ENCODE results near the gene PLCZ1.
"Not testable (repeated sequence)": the region's sequence is repeated elsewhere in the genome, so short reads cannot be mapped to it uniquely, and the experiment has no call there.

PLCZ1 gene

DNA sequence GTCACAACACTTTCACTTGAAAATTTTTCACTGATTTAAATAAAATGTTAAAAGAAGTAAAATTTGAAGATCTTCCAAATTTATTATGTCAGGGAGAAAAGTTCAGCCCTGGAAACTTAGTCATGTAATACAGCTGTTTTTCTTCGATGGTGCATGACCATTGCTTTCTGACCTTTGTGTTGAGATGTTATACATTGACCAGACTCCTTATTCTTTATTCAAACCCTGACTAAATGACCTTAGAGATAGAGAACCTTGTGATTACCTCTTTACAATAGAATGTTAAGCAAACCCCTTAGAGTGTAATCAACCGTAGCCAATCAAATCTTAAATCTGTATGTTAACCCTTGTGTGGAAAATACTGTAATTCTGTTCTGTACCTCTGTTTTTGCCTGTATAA lies 34.5 kb downstream of the PLCZ1 start:
- no peak for DNase-seq

DNA sequence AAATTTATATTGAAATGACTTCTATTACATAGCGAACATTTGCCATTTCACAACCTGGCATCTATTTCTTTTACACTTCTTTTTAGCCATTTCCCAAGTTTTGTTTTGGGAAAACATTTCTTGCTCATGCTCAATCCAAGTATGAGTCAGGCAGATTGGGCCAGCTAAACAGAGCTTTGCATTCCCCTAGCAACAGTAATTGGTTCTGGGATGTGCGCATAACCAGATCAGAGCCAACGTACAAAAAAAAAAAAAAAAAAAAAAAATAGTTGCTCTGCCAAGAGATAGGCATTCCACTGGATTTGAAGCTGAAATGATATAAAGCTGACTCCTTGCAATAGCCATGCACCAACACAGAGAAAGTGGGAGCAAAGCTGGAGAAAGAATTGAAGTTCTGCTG lies 37.5 kb downstream of the PLCZ1 start:
- DNase-seq, result no peak

DNA sequence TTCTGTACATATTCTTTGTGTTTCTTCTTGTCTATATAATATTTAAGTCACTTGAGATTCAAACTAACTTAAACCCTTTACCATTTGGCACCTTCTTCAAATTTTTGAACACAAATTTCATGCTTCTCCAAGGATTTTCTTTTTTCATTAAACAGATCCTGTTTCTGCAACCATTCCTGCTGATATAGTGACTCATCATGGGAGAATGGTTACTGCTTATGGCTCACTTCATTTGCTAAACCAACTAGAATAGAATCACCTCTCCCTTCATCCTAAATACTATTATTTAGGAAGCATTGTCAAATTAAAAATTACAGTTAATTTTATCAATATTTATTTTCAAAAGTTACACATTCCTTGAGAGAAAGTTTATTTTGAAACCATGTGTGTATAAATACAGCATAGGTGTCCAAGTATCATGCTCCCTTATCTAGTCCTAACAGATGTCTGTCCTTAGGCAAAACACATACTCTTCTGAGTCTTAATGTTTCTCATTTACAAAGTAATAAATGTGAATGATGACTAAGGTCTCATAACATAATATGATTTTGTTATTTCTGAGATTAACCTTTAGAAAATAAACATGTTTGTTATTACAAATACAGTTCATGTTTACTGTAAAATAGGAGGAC lies 40.7 kb downstream of the PLCZ1 start:
- no peak for DNase-seq

GRCh38 chr12:18693986-18694385 lies 43.8 kb downstream of the PLCZ1 start:
- DNase-seq, result not testable (repeated sequence)

- DNase-seq, result no peak
These were observed 47.2 kb downstream of the PLCZ1 start for GRCh38 chr12:18690653-18691052.

DNA sequence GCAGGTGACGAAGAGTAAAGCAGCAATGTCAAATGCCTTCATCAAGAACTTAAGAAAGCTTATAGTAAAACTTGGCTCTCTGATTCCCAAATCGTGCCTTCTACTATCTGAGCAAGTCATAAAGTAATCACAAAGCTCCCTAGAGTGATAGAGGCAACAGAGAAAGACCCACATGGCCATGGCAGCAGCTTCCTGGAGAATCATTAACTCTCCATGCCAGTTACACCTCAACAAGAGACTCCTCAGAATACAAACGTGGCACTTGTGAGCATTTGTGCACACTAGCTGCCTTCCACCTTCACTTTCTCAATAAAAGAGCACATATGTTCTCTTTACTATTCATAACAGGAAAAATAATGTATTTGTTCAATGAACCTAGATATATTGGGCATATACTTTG lies 48.0 kb downstream of the PLCZ1 start:
- no peak for DNase-seq

GRCh38 chr12:18684430-18684829 lies 53.4 kb downstream of the PLCZ1 start:
- DNase-seq, result no peak

DNA sequence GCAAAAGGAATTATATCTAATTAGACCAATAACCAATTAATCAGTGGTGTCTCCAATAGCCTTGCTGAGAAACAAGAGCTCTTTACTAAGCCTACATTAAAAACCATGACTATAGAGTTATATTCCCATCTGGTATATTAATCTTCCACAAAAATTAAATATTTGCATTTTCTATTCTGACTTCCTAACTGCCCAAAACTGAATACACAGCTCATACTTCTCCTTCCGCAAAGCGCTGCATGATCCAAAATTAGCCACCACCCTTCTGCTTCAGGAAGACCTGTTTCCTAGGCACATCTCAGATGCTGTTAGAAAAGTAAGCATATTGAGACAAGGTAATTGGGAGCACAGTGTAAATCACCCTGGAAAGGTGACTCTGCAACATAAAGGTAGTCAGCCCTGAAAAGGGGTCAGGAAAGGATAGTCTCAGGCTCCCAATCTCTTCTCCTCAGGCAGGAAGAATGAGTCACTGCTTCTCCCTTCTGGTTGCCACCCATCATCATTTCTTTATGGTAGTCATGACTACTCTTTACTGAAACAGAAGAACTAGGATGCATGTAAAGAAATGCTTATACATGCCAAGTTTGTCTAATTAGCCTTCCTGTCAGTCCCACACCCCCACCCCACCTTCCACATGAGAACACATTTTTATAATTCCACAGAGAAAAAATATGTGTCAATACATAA lies 54.3 kb downstream of the PLCZ1 start:
- no peak for DNase-seq

- DNase-seq, result no peak
These were observed 56.0 kb downstream of the PLCZ1 start for GRCh38 chr12:18681818-18682217.

GRCh38 chr12:18676996-18677588 lies 60.7 kb downstream of the PLCZ1 start:
- no peak for DNase-seq

- DNase-seq, result no peak
These were observed 61.7 kb downstream of the PLCZ1 start for GRCh38 chr12:18676141-18676540.

DNA sequence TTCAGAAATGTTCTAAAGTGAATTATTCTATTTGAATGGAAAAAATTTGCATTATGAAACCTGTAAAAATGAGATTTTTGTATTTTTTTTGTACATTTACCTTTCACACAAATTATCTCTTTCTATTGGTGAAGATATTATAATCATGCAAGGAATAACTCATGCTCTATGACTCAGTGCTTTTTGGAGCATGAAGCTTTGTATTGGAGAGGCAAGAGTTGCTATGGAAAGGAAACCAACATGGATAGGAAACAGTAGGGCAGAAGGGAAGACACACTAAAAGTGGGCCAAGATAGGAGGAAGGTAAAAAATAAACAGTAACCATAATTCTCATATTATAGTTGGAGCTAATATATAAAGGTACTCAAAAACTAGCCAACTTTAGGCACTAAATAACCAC lies 79.0 kb downstream of the PLCZ1 start:
- no peak for DNase-seq

GRCh38 chr12:18658179-18658578 lies 79.6 kb downstream of the PLCZ1 start:
- no peak for DNase-seq

DNA sequence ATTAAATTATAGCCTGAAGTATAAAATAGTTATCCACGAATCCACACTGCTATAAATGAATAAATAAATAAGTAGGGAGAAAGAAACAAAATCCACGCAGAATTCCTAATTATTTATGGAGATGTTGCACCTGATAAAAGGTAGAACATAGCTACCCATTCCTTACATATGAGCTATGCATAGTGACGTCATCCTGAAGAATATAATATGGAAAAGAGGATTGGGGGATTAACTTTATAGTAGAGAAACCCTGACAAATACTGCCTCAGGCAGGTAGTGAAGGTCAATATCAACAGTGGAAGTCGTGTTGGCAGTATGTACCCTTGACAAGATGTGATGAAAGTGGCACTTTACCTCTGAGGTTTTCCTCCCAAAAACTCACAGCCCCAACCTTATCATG lies 82.5 kb downstream of the PLCZ1 start:
- DNase-seq, result no peak

DNA sequence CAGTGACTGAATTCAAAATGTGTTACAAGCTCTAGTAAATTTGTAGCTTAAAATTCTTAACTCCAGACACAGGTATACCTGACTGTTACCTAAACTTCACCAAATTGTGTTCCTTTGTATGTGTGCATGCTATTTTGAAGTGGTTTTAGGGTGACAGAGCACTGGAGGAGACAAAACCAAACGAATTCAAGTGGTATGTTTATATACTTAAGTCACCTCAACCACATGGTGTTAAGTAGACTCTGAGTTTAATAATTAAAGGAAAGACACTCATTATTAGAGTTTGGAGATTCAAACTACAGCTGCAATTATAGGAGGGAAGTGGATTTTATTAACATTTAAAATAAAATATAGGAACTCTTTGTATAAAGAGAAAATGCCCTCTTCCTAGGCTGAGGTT lies 84.3 kb downstream of the PLCZ1 start:
- DNase-seq, result no peak

DNA sequence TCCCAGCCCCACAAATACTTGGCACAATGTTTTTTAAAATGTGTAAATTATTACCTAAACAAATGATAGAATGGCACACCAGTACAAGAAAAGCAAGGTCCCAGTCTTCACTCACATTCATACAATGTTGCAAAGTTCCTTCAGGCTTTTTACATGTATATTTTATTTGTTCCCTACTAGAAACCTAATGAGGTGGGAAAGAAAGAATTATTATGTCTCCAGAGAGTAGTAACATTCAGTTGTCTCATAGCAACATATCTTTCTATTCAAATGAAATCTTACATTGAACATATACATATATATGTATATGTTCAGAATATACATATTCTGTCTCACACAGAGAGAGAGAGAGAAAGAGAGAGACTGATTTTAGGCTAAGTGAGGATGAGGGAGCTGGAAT lies 85.2 kb downstream of the PLCZ1 start:
- no peak for DNase-seq

DNA sequence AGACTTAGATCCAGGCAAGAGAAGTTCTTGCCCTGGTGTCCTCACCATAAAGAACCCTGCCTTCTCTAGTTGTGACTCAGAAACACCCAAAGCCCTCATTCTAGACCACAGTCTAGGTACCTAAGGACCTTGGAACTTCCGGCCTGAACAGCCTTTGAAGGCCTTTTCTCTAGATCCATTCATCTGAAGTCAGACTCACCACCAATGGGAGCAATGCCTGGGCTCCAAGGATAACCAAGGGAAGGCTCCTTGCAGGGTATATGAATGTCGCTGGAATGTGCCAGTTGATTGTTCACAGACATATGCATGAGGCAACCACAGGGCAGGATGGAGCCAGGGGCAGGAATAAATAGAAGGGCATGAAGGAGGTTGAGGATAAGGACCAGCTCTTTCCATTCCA lies 86.3 kb downstream of the PLCZ1 start:
- DNase-seq, result no peak

- no peak for DNase-seq
These were observed 91.4 kb downstream of the PLCZ1 start for GRCh38 chr12:18646286-18646890.

GRCh38 chr12:18644564-18644963 lies 93.2 kb downstream of the PLCZ1 start:
- no peak for DNase-seq

DNA sequence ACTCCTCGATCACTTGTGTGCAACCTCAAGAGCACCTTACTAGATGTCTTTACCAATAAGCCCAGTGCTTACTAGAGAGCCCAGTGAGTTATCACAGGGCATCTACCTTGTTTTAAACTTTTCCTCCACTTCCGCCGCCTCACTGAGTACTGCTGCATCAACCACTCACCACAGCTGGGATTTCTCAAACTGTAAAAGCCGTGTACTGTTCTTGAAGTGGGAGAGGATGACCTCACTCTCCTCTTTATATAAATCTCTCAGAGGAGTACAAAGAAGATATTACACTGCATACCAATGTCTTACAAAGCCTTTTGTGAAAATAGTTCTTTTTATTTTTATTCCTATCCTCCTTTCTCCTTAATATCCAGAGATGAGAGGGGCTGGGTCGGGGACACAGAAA lies 94.1 kb downstream of the PLCZ1 start:
- no peak for DNase-seq

- DNase-seq, result no peak
These were observed 97.4 kb downstream of the PLCZ1 start for GRCh38 chr12:18640321-18640955.

DNA sequence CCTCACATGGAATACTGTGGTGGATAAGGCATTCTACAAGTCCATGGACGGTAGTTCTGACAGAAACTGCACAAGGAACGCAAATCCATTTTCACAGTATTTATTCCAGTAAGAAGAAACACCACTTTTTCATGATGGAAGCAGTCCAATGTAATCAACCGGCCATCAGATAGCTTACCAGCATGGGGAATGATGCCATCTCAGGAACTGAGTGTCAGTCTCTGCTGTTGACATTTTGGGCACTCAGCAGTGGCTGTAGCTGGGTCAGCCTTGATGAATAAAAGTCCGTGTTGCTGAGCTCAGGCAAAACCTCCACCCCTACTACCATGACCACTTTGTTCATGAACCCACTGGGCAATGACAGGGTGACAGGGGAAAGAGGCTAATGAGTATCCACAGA lies 103.4 kb downstream of the PLCZ1 start:
- no peak for DNase-seq
